Activated naive CD4-positive, alpha-beta T cell (primary cell): ENCODE results near the gene SPA17.

Experiments
- DNase-seq, 4 experiments: peaks; one replicate each; lab custom pipeline; 2025; lab: John Stamatoyannopoulos, UW

Gene SPA17

DNA sequence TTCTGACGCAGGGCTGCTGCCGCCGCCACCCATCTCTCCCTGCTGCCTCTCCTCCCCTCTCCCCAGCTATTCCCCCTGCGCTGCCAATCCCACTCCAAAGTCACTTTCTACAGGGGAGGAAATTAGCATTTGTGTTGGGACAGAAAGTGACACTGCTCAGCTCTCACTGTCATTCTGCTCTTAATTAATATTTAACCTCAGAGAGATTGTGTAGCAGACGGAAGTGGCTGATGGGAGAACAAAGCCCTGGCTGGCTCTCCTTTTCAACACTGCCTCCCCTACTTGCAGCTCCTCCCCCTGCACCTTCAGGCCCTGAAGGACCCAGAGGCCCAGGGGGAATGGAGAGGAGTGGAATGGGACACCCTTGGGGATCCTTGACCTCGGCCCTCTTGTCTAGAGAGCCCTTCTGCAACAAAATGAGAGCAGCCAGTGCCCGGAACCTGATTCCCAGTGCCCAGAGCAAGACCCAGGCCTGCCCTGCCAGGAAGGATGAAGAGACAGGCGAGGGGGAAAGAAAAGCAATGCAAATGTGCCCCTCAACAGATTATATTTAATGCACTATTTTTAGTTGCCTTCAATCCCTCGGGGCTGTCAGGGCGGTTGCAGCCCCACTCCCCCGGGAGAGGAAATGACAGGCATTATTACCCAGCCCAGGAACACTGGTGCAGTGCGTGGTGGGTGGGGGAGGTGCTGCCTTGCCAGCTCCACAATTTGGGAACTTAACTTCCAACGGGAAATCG, 51.4 kb downstream of the SPA17 start:
- DNase-seq: no peak

DNA sequence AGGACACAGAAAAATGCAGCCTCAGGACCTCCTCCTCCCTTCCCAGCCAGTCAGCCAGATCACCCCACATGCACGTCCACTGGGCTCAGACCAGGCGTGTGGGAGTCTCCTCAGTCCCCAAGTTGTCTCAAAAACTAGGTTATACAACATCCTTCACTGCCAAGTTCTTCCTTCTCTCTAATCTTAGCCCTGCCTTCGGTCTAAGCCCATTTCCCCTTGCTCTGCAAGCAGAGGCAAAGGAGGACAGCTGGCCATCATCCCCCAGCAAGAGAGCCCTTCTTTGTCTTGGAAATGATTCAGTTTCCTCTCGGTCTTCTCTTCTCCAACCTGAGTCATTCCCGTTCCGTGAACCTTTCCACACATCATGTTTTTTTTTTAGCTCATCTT, 52.0 kb downstream of the SPA17 start:
- DNase-seq: no peak

DNA sequence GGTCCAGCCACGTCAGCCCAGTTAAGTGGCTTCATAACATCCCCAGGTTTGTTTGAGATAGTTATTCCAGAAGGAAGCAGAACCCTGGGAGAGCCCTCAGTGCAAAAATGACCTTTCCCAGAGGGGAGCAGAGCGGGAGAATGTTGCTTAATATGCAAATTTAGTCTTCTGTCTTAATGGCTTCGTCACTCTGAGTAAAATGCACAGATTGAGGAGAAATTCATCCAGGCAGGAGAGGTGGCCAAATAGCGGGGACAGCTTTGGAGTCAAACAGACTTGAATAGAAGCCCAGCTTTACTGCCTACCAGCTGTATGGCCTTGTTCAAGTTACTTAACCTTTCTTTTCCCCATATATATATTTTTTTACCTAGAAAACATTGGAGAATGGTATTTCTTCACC, 53.8 kb downstream of the SPA17 start:
- no peak for DNase-seq

DNA sequence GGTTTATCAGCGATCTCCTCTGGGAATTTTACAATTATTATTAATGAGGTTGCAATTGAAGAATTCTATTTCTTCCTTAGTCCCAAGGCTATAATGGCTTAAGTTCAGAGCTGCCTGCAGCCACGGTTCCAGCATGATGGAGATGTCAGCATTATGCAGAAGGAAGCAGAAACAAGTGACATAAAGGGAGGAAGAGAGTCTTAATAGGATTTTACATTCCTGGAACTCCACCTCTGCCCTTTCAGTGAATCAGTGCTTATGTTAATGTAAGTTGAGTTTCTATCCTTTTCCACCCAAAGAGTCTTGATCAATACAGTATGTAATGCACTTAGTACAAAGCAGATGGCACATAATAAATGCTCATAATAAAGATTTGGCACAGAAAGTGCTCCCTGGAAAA, 54.4 kb downstream of the SPA17 start:
- DNase-seq: no peak

DNA sequence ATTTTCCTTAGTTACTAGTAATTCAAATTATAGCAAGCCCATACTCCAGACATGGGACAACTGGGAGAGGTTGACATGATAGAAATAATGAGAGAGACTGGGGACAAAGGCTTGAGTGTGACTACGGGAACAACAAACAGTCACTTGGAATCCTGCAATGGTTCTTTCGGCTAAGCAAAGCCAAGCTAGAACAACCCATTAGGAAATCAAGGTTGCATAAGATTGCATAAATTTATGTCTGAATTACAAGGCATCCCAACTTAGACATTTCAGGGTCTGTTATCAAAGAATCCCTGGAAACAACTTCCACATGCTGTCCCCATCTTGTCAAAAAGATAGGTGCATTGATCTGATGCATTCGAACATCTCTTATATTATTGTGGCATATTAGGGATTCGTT, 55.9 kb downstream of the SPA17 start:
- DNase-seq: no peak

DNA sequence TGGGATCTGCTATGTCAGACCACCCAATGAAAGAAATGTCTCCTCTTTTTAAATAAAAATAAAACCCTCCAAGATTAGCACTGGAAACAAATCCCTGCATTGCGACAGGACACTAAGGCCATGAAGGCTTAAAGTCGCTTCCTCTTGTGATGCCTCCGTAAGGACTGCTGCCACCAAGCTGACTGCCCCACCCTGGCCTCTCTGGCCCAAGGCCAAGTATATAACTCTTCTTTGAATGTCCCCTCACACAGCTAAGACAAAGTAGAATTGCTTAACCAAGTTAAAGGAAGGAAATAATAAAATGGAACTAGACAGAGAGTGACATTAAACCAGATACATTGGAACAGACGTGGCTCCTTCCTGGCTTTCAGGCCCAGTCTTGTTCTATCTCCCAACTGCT, 58.5 kb downstream of the SPA17 start:
- no peak for DNase-seq

DNA sequence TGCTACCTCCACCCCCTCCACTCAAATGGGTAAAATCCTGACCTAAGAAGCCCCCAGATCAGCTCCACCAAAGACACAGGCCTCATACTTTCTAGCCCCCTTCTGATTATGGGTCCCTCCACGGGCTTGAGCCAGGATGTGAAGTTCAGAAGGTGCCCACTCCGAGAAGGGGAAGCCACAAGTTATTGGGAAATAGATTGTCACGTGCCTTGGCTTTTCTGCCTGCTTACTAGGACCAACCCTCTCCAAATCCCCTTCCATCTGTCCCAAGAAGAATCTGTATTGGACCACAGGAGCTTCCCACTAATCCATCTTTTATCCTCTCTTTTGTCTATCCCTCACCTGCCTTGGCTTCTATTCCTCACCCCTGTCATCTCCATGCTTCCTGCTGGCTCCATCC, 63.0 kb downstream of the SPA17 start:
- no peak for DNase-seq

DNA sequence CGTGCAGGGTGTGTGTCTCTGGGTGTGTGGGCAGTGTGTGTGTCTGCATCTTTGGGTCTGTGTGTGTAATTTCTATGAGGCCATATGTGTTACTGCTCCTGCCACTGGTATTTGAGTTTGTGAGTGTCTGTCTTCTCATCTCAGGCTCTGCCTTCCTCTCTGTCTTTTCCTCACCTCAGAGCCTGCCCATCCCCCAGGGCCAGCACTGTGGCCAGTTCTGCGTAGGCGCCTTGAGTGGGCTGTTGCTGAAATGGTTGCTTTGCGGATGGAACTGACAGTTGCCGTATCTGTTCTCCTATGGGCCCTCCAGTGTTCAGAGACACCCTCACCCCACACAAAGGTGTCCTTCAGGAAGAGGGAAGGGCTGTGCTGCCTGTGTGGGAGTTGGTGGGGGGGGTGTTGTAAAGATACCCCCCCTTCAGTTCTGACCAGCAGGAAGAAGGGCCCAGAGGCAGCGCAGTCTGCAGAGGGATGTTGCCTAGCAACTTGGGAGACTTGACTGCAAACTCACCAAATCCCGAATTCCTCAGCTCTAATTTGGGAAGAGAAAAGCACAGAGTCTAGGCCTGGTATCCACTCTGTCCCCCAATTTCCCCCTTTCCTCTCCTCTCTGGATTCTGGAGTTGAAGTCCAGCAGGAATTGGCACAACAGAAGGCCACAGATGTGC, 64.1 kb downstream of the SPA17 start:
- no peak for DNase-seq

DNA sequence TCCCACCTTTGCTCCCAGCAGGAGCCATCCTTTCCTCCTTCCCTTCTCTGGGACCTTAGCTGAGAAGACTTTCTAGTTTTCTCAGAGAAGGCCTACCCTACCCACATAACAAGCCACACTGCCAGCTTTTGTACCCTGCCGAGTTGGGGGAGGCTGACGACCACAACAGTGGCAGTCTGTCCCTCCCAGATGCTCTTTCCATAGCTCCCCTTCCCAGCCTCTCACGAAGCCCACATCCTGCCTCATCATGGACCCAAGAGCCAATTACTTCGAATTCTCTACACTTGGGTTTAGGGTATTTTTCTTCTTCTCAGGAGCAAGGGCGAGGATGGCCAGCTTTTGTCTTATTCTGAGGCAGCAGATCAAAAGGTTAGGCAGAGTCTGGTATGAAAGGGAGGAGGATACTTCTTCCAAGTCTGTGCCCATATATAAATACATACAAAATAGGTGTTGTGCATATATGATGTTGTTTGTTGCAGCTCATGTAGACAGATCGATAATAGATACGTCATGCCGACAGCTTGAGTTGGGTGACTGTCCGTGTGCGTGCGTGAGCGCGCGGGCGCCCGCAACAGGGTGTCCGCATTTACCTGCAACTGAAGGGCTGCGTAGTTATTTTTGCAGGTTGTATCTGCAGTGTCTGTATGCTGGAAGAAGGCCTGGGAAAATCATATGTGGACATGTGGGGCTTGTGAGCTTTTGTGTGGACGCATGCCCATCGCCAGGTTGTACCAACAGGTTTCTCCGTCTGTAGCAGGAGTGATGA, 65.2 kb downstream of the SPA17 start:
- no peak for DNase-seq

DNA sequence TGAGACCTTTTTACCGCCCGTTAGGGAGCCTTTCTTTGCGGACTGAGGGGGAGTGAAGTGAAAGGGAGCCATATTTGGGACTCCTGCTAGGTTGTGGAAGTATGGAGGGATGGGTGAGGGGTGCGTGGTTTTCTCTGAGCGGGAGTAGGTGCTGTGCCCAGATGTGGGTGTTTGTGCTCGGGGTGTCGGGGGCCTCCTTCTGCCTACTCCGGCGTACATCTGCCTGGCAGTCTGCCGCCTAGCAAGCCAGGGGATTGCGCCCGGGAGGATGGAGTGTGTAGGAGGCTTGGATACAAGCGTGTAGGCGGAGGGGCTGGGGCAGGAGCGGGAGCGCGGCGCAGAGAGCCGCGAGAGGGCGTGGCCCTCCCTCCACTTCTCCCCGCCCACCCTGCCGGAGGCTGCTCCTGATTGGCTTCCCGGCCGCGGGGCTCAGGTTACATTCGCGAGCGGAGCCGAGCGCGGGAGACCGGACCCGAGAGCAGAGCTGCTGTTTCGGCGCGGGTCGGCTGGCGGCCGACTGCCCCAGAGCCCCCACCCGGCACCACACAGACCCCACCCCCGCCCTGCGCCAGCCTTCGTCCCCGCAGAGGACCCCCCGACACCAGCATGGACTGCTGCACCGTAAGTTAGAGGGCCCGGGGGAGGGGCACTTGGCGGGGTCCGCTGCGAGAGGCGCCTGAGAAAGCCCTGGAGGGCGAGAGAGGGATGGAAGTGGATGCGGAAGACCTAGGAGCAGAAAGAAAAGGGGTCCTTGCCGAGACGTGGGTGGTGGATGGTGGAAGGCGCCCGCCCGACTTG, 66.0 kb downstream of the SPA17 start, which contains the start of gene NRGN:
Gene NRGN, plus strand, starts transcription at position 464 of the 798 bp plus-strand sequence. Its CDS starts 143 bp downstream, at position 607.
- peak; percentile 28 to 77 (median 58) for DNase-seq

DNA sequence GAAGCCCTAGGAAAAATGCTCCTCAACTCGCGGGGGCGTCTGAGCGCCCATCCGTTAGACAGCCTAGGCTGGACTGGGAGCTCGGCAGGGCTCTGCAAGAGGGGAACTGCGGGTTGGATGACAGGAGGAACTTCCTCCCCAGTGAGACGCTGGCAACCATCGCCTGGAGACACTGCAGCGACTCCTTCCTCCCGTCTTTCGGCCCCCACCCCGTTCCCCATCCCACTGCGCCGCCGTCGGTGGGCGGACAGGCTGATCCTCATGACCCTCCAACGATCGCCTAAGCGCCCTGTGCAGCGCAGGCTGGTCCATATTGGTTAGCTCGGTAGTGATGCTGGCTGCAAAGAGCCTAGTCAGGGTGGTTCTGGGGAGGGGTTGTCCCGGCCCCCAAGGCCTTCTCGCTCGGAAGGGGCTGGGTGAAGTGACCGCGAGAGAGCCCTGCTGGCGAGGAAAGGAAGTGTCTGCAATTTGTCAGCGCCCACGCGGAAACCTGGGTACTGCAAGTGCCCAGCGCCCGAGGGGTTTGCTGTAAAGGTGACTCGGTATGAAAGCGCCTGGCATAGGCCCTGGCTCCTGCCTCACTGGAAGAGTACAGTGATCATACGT, 66.7 kb downstream of the SPA17 start:
- peak in 2 of 4 experiments; percentile 10 to 36 for DNase-seq

DNA sequence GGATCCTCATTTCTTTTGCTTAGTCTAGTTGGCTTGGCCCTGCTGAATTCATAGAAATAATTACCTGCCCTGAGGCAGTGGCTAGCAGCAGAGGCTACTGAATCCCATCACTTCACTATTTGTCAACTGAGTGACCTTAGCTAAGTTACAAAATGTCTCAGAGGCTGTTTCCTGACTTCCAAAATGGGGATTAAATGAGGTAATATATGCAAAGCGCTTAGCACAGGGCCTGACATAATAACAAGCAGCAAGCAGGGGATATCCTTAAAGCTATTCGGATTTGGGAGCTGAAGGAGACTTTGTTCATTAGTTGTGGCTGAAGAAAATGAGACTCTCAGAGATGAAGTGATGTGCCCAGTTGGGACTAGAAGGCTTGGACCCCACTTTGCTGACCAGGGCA, 68.9 kb downstream of the SPA17 start:
- no peak for DNase-seq

DNA sequence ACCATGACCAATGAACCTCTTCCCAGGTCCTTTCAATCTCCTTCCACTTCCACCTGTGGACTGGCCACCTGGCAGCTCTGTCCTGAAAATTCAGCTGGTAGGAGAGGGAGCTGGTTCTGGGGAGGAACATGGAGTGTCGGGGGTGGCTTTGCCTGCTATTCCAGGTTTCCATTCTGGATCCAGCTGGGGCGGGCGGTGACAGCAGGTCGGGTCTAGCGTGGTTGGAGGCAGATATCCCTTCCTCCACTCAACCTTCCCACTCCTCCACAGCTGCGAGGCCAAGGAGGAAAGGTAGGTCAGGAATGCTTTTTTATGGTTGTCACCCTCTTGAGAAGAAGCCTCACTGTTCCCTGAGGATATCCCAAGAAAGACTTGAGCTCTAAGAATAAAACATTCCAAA, 69.3 kb downstream of the SPA17 start:
- DNase-seq: no peak

DNA sequence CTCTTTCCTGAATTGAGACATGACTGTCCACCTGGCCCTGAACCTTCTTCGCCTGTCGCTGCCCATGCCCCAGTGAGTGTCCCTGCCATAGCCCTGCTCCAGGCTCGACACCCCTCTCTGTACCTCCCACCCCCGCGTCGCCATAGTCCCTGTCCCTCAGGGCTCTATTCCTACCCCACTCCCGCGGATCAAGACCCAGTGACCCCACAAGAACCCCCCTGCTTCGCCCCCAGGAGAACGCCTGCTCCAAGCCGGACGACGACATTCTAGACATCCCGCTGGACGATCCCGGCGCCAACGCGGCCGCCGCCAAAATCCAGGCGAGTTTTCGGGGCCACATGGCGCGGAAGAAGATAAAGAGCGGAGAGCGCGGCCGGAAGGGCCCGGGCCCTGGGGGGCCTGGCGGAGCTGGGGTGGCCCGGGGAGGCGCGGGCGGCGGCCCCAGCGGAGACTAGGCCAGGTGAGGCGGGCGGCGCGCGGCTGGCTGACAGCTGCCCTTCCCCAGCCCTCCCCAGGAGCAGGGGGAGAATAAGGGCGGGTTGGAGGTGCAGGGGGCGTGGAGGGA, 71.6 kb downstream of the SPA17 start:
- no peak for DNase-seq

DNA sequence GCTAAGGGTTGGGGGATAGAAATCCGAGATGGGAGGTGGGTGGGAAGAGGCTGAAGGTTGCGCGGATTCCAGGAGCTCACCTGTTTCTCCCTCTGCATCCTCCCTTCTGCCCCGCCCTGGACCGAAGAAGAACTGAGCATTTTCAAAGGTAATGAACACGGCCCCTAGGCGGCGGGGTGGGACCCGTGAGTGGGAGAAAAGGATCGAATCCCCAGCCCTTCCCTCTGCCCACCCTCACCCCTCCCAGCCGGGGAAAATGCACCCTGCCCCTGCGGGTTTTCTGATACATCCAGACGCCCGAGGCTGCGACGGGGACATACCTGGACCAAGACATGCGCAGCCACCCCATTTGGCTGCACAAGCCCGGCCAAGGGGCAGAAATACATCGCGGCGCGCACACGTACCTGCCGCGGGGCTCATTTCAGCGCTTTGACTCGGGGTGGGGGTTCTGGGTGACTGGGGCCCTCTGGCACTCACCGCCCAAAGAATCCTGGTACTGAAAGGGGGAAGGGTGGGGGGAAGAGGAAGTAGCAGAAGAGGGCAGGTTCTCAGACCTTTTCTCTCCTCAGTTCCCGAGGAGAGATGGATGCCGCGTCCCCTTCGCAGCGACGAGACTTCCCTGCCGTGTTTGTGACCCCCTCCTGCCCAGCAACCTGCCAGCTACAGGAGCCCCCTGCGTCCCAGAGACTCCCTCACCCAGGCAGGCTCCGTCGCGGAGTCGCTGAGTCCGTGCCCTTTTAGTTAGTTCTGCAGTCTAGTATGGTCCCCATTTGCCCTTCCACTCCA, 72.3 kb downstream of the SPA17 start:
- DNase-seq: no peak

DNA sequence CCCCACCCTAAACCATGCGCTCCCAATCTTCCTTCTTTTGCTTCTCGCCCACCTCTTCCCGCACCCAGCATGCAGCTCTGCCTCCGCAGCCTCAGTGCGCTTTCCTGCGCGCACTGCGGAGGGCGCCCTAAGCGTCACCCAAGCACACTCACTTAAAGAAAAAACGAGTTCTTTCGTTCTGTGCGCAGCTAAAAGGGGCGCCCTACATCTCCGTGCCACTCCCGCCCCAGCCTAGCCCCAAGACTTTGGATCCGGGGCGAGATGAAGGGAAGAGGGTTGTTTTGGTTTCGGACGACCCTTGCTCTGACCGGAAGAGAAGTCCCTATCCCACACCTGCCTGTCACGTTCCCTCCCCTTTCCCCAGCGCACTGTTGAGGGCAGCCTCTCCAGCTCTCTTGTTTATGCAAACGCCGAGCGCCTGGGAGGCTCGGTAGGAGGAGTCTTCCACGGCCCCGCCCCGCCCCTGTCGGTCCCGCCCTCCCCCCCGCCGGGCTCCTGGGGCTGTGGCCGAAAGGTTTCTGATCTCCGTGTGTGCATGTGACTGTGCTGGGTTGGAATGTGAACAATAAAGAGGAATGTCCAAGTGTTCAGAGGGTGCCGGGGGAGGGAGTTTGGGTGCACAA, 73.0 kb downstream of the SPA17 start:
- peak; percentile 39 to 76 (median 62) for DNase-seq
